ENCODE measurements around the gene VPS13D.

DNA sequence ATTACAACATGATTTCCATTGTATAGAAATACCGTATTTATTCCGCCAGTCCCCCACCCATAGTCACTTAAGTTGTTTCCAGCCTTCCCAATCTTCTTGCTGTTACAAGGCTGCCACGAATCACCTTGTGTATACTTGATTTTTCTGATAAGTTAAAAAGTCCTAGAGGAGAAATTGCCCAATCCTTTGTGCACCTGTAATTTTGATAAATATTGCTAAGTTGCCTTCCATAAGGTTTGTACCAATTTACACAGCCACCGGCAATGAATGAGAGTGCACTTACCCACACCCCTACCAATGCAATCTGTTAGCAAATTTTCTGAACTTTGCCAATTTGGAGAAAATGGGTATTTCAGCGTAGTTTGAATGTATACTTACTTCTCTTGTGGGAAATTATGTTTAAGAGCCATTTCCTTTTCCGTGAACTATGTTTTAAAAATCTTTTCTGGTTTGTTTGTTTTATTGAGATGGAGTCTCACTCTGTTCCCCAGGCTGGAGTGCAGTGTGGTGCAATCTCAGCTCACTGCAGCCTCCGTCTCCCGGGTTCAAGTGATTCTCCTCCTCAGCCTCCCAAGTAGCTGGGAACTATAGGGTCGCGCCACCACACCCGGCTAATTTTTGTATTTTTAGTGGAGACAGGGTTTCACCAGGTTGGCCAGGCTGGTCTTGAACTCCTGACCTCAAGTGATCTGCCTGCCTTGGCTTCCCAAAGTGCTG is 300.8 kb downstream of the VPS13D start:
- TF ChIP-seq, protein P1, sequence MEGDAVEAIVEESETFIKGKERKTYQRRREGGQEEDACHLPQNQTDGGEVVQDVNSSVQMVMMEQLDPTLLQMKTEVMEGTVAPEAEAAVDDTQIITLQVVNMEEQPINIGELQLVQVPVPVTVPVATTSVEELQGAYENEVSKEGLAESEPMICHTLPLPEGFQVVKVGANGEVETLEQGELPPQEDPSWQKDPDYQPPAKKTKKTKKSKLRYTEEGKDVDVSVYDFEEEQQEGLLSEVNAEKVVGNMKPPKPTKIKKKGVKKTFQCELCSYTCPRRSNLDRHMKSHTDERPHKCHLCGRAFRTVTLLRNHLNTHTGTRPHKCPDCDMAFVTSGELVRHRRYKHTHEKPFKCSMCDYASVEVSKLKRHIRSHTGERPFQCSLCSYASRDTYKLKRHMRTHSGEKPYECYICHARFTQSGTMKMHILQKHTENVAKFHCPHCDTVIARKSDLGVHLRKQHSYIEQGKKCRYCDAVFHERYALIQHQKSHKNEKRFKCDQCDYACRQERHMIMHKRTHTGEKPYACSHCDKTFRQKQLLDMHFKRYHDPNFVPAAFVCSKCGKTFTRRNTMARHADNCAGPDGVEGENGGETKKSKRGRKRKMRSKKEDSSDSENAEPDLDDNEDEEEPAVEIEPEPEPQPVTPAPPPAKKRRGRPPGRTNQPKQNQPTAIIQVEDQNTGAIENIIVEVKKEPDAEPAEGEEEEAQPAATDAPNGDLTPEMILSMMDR (IDR thresholded peaks at IDR 0.05): no peak
- no peak for TF ChIP-seq POLR2A (IDR thresholded peaks at IDR 0.05)

Data from right lobe of liver (tissue), 4 donors.